Raji (cell line): Measurements from ENCODE around the gene KRT15.

Experiments
- POLR2A ChIP-seq: IDR thresholded peaks from 2 replicates; pipeline ENCODE4 v1.6.1; 2011; ENCODE audit warnings: low read depth, low read length, control low read depth; ENCODE audit not compliant: insufficient read depth

The KRT15 gene

GRCh38 chr17:41534899-41535546, 16.3 kb upstream of the KRT15 start:
- TF ChIP-seq POLR2A = no peak

DNA sequence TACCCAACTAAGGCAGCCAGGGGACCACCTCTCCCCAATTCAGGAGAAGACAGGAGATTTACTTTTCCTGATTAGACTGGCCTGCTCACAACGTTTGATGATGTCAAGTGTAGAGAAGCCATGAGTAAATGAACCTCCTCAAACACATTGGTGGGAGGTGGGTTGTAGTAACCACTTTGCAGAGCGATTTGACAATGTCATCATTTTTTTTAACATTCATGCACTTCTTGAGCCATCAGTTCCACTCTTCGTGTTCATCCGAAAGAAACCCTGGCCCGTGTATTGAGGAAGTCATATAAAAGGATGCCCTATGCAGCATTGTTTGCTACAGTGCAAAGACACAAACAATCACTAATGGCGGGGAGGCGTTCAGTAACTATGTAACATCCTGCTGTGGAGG, 14.9 kb upstream of the KRT15 start:
- TF ChIP-seq POLR2A = no peak

- TF ChIP-seq POLR2A = no peak
Measured at GRCh38 chr17:41532947-41533570, 14.4 kb upstream of the KRT15 start.

- no peak for TF ChIP-seq POLR2A
Measured at GRCh38 chr17:41531993-41532392, 13.3 kb upstream of the KRT15 start.

DNA sequence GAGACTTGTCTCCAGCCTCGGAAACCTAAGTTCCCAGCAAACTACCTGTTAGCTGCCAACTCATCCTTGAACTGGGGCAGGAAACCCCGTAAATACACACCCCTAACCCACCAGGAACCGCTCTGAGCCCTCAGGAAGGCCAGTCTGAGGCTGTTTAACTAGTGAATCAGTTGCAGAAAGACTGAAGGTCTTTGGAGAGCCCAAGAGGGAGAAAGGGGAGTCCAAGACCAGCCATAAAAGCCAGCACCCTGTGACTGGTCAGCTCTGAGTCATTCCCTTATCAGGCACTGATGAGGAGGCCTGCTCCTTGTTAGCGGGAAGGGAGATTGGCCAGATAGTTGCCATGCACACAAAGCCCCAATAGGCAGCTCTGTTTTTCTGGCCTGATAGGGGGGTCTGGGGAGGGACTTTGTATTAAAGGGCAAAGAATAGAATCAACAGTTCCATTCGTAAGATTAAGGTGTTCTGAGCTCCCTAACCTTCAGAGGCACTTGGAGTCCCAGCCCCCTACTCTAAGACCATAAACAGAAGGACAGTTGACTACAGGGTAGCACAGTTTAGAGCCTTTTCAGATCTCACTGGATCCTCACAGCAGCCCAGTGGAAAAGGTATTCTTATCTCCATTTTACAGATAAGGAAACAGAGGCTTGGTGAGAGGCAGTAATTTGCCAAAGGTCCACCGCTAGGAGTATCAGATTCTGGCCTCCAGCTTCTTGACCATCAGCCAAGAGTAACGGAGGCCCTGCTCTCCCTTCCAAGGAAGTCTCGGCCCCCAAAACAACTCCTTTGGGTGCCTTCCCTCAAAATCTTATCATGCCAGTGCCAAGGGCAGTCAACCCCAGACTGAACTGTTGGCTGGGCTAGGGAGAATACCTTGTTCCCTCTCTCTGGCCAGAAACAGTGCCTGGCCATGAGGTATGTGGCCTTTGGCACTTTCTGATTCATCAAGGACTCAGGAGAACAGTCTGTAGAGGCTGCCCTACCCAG, 11.7 kb upstream of the KRT15 start:
- no peak for TF ChIP-seq POLR2A

DNA sequence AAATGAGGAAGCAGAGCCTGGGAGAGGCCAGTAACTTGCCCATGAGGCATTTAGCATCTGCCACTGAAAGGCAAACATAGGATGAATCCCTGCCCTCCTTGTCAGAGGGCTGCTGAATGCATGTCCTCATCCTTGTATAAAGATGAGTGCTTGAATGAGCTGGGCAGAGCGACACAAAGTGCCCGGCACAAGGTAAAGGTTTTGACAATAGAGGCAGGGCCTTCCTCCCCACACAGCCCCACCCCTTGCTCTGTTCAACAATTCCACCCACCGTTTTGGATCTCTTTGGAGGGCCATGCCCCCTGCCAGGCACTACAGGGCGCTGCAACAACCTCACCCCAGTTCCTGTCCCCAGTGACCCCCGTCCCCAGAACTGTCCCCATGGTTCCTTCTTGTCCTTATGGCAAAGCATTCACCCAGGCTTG, 10.8 kb upstream of the KRT15 start:
- TF ChIP-seq POLR2A = no peak

GRCh38 chr17:41528959-41529353, 10.3 kb upstream of the KRT15 start:
- TF ChIP-seq POLR2A = no peak

DNA sequence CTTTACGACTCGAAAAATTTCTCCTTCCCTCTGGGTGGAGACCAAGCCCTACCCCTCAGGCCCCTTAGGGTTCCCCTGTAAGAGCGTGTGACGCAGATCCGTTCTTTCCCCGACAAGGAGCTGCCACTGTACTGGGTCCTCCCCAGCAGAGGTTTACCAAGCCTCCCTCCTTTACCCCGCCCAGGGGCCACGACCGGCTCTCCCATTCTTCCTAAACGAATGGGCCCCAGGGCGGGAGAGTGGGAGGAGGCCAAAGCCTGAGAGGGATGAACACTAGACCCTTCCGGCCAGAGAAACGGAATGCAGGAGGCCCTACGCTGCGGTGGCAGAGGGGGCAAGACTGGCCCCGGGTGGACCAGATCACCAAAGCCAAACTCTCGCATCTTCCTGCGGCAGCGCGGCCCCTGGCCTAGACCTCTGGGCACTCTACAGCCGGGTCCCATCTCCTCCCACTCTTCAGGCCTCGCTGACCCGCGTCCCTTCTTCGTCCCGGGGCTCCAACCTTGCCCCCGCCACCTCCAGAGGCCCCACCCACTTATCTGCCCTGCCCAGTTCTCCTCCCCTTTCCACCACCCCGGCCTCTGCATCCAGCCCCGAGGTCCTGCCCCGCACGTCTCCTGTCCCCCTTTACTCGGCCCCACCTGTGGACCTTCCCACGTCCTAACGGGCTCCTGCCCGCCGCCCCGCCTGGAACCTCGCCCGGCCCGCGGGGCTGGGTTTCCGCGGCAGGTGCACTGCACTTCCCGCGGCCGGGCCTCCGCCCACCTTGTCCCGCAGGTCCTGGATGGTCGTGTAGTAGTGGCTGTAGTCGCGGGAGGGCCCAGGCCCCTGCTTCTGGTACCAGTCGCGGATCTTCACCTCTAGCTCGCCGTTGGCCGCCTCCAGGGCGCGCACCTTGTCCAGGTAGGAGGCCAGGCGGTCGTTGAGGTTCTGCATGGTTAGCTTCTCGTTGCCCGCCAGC, 8.7 kb upstream of the KRT15 start:
- TF ChIP-seq POLR2A = no peak

DNA sequence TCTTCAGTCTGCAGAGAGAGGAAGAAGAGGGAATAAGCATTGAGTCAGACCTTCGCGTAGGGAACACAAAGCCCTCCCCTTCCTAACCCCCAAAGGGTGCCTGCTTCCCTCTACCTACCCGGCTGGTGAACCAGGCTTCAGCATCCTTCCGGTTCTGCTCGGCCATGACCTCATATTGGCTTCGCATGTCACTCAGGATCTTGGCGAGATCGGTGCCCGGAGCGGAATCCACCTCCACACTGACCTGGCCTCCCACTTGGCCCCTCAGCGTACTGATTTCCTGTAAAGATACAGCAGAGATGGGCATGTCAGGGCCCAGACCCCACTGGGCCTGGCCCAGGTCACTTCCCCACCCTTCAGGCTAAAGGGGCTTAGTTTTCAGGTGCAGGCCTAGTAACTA, 5.6 kb upstream of the KRT15 start:
- no peak for TF ChIP-seq POLR2A

DNA sequence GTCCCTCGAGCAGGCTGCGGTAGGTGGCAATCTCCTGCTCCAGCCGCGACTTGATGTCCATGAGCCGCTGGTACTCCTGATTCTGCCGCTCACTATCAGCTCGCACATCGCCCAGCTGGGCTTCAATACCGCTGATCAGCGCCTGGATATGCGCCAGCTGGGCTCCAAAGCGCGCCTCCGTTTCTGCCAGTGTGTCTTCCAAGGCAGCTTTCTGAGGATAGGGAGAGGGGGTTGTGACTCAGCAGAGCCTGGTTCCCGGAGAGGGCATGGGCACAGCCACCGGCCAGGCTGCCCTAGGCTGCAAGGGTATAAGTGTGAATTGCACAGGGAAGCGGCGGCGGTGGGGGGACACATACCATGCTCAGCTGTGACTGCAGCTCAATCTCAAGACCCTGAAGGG, 5.1 kb upstream of the KRT15 start:
- TF ChIP-seq POLR2A = no peak

GRCh38 chr17:41523225-41523593, 4.5 kb upstream of the KRT15 start:
- no peak for TF ChIP-seq POLR2A

DNA sequence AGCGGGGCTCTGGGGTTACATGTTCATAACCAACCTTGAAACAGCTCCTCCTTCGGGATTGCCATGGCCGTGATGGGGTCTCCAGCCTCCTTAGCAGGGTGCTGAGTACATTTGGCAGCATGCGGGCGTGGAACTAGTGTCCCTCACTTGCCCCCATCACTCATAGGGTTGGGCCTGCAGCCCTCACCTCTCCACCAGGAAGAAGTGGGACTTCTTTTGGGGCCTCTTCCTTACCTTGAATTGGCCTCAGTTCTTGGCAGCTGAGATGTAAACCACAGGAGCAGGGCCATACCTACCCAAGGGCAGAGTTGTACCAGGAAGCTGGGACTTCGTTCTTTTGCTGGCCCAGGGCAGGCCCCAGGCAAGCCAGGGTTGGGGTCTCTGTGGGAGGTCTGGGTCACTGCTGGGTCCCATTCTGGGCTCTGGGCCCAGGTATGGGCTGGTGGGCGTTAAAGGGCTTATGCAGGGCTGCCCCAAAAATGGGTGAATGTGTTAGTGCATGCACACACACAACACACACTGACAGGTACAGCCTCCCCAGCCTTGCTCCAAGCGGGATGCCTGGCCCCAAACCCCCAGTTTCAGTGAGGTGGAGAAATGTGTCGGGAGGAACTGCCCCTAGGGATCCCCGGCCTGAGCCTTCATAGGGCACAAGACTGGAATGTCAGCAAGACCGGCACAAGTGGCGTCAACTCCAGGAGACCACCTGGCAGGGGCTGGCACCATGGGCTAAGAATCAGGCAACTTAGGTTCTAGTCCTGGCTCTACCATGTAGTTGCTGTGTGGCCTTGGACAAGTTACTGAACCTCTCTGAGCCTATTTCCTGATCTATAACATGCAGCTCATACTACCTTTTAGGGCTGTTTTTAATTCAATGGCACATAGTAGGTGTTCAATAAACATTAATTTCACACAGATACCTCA, 3.9 kb upstream of the KRT15 start:
- TF ChIP-seq POLR2A = no peak

- TF ChIP-seq POLR2A = no peak
Measured at GRCh38 chr17:41521574-41522261, 3.0 kb upstream of the KRT15 start.
